ENCODE measurements around the gene BANP.
"Not testable (repeated sequence)": the region's sequence is repeated elsewhere in the genome, so short reads cannot be mapped to it uniquely, and the experiment has no call there.

DNA sequence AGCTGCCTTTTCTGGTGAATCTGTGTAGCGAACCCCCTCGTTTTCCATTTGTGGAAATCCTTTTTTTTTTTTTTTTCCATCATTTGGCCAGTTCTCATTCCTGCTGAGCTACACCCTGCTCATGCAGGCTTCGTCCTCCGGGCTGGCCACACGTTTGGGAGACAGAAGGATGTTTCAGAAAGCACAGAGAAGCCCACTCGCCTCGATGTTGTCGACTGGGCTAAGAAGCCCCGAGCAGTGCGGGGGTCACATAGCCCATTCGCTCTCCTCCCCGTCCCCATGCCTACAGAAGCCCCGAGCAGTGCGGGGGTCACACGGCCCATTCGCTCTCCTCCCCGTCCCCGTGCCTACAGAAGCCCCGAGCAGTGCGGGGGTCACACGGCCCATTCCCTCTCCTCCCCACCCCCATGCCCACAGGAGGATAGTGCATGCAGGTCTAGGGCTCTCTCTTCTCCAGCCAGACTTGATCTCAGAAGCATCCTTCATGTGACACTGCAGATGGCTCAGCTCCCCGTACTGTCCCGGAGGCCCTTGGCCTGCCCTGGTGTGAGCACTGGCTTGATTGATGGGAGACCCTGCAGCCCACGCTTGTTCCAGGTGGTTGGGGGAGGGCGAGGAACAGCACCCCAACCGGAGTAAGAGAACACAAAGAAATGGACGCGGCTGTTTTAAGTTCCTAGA lies 89.1 kb downstream of the BANP start:
- TF ChIP-seq, protein P1, sequence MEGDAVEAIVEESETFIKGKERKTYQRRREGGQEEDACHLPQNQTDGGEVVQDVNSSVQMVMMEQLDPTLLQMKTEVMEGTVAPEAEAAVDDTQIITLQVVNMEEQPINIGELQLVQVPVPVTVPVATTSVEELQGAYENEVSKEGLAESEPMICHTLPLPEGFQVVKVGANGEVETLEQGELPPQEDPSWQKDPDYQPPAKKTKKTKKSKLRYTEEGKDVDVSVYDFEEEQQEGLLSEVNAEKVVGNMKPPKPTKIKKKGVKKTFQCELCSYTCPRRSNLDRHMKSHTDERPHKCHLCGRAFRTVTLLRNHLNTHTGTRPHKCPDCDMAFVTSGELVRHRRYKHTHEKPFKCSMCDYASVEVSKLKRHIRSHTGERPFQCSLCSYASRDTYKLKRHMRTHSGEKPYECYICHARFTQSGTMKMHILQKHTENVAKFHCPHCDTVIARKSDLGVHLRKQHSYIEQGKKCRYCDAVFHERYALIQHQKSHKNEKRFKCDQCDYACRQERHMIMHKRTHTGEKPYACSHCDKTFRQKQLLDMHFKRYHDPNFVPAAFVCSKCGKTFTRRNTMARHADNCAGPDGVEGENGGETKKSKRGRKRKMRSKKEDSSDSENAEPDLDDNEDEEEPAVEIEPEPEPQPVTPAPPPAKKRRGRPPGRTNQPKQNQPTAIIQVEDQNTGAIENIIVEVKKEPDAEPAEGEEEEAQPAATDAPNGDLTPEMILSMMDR (conservative IDR thresholded peaks at IDR 0.05; ENCODE audit: low read length) = not testable (repeated sequence)
- not testable (repeated sequence) for TF ChIP-seq EZH2phosphoT487 (IDR thresholded peaks at IDR 0.05; ENCODE audit: borderline replicate concordance, low read depth, low read length)
